GM12892 (cell line): ENCODE measurements around the gene PDILT.
"Not testable (repeated sequence)": the region's sequence is repeated elsewhere in the genome, so short reads cannot be mapped to it uniquely, and the experiment has no call there.

Experiments used
- POLR2A ChIP-seq: IDR thresholded peaks from 2 replicates; pipeline ENCODE4 v1.6.1; 2011; ENCODE audit warnings: low read depth, low read length, control low read depth
- POLR2AphosphoS5 ChIP-seq: IDR thresholded peaks from 2 replicates; pipeline ENCODE4 v1.6.1; 2011; ENCODE audit warnings: low read depth, low read length, control low read depth

GRCh38 chr16:20440731-20441130 is 36.2 kb upstream of the PDILT start:
- TF ChIP-seq POLR2AphosphoS5, POLR2A: not testable (repeated sequence)
